KMS-11 (cell line): ENCODE data around the gene SLC1A2.

Experiments
- H2AFZ ChIP-seq: fragments of 200-600 bp; sonication (generic); 2 replicates; pipeline ENCODE4 v1.6.1; 2016; ENCODE audit warnings: antibody characterized with exemption, mixed run types, low read depth
- H3K27ac ChIP-seq: fragments of 200-600 bp; sonication (generic); 2 replicates; pipeline ENCODE4 v1.6.1; 2016; ENCODE audit warnings: mild to moderate bottlenecking, mixed run types
- H3K27me3 ChIP-seq: fragments of 200-600 bp; sonication (generic); 2 replicates; pipeline ENCODE4 v1.6.1; 2017; ENCODE audit warnings: mild to moderate bottlenecking, low read depth, mixed run types, moderate library complexity; ENCODE audit not compliant: insufficient read depth
- H3K36me3 ChIP-seq: fragments of 200-600 bp; sonication (generic); 2 replicates; pipeline ENCODE4 v1.6.1; 2017; ENCODE audit warnings: mild to moderate bottlenecking, mixed run types; ENCODE audit not compliant: insufficient read depth
- H3K4me1 ChIP-seq: fragments of 200-600 bp; sonication (generic); 2 replicates; pipeline ENCODE4 v1.6.1; 2016; ENCODE audit warnings: mild to moderate bottlenecking, low read depth, mixed run types; ENCODE audit not compliant: poor library complexity, severe bottlenecking
- H3K4me2 ChIP-seq: fragments of 200-600 bp; sonication (generic); 2 replicates; pipeline ENCODE4 v1.7.0; 2016; ENCODE audit warnings: mild to moderate bottlenecking, mixed run types
- H3K4me3 ChIP-seq: fragments of 200-600 bp; sonication (generic); IDR thresholded peaks from 2 replicates; pipeline ENCODE4 v1.6.1; 2017; ENCODE audit warnings: low read depth, low read length, mixed read lengths; ENCODE audit not compliant: insufficient read depth
- H3K79me2 ChIP-seq: fragments of 200-600 bp; sonication (generic); 2 replicates; pipeline ENCODE4 v1.6.1; 2016; ENCODE audit warnings: low read depth, mixed run types; ENCODE audit not compliant: insufficient read depth
- H3K9ac ChIP-seq: fragments of 200-600 bp; sonication (generic); 2 replicates; pipeline ENCODE4 v1.6.1; 2016; ENCODE audit warnings: mild to moderate bottlenecking, mixed run types
- H4K20me1 ChIP-seq: fragments of 200-600 bp; sonication (generic); 2 replicates; pipeline ENCODE4 v1.6.1; 2016; ENCODE audit warnings: mild to moderate bottlenecking, mixed run types; ENCODE audit not compliant: insufficient read depth
- CTCF ChIP-seq: fragments of 200-600 bp; sonication (generic); conservative IDR thresholded peaks from 2 replicates; pipeline ENCODE4 v1.6.1; 2017; ENCODE audit warnings: low read depth, mild to moderate bottlenecking, antibody characterized with exemption, low read length, moderate library complexity, mixed read lengths

The SLC1A2 gene

DNA sequence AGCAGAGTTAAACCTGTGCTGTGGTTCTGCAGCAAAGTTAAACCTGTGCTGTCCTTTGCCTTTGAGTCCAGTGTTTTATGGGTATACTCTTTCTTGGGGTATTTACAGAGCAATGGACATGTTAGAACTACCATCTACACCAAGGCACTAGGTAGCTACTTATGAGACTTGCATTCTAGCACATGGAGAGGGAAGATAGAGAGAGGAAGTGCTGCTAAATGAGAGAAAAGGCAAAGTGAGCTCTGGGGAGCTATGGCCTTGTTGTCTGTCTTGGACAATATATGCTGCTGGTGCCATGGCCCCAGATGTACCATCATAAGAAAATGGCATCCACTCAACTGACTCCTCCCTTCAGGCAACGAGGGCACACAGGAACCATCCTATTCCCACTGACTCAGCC is 91.5 kb downstream of the SLC1A2 start:
- Histone ChIP-seq H3K4me3 (no peak overlapping the region), H2AFZ (no peak overlapping the region), H3K36me3 (no peaks in the 10 kb centered on the region), H3K79me2 (no peaks in the 10 kb centered on the region), H3K4me2 (no peak overlapping the region), H4K20me1 (no peaks in the 10 kb centered on the region), H3K4me1 (no peaks in the 10 kb centered on the region), H3K27me3 (no peaks in the 10 kb centered on the region), H3K9ac (no peak overlapping the region), H3K27ac (no peak overlapping the region)
- no peak for TF ChIP-seq CTCF

GRCh38 chr11:35326266-35326879 is 93.0 kb downstream of the SLC1A2 start:
- H4K20me1 ChIP-seq = no peaks in the 10 kb centered on the region
- no peak overlapping the region for H3K4me2 ChIP-seq
- no peaks in the 10 kb centered on the region for H3K27me3 ChIP-seq
- no peaks in the 10 kb centered on the region for H3K4me1 ChIP-seq
- no peak overlapping the region for H3K27ac ChIP-seq
- H2AFZ ChIP-seq = no peak overlapping the region
- no peak overlapping the region for H3K9ac ChIP-seq
- no peak overlapping the region for H3K4me3 ChIP-seq
- no peaks in the 10 kb centered on the region for H3K79me2 ChIP-seq
- no peaks in the 10 kb centered on the region for H3K36me3 ChIP-seq
- no peak for TF ChIP-seq CTCF

GRCh38 chr11:35324981-35325380 is 94.4 kb downstream of the SLC1A2 start:
- no peak overlapping the region for H3K27ac ChIP-seq
- no peak for TF ChIP-seq CTCF
- no peak overlapping the region for H2AFZ ChIP-seq

DNA sequence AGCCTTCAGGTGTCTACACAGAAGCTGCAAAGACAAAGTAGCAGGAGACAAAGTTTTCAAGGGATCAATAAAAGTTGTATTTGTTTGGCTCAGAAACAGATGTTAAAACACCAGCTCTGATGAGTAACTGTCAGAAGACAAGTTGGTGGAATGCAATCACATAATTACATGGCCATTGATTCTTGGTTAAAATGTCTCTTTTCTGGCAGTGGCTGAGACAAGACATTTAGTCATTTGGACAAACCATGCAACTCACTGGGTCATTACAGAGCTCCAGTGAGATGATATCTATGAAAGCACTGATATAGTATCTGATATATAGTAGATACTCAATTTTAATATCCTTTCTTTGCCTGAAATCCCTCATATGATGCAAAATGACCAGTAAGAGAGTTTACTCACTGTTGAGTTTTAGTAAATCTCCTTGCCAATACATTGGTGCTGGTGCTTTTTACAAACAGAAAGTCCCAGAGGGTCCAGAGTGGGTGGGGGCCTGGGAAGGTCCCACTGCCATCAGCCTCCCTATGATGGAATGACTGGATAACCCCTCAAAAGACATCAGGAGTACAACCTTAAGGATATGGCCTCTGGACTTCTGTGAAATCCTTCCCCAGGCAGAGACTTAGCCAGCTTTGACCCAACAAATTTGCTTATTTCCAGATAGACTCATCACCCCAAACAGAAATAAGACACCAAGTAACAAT is 95.0 kb downstream of the SLC1A2 start:
- H3K27me3 ChIP-seq = no peaks in the 10 kb centered on the region
- H2AFZ ChIP-seq = no peak overlapping the region
- H4K20me1 ChIP-seq = no peaks in the 10 kb centered on the region
- no peak overlapping the region for H3K4me3 ChIP-seq
- no peaks in the 10 kb centered on the region for H3K4me1 ChIP-seq
- H3K4me2 ChIP-seq = no peak overlapping the region
- H3K9ac ChIP-seq = no peak overlapping the region
- no peak overlapping the region for H3K27ac ChIP-seq
- no peak for TF ChIP-seq CTCF
- H3K36me3 ChIP-seq = no peaks in the 10 kb centered on the region
- no peaks in the 10 kb centered on the region for H3K79me2 ChIP-seq

More at GRCh38 chr11:35324981-35325380, 94.4 kb downstream of the SLC1A2 start:
- no peaks in the 10 kb centered on the region for H3K27me3 ChIP-seq
- no peaks in the 10 kb centered on the region for H3K4me1 ChIP-seq
- no peaks in the 10 kb centered on the region for H4K20me1 ChIP-seq
- H3K79me2 ChIP-seq = no peaks in the 10 kb centered on the region
- H3K36me3 ChIP-seq = no peaks in the 10 kb centered on the region
- H3K4me2 ChIP-seq = no peak overlapping the region
- no peak overlapping the region for H3K9ac ChIP-seq
- no peak overlapping the region for H3K4me3 ChIP-seq
